Measurements from ENCODE around the gene GTF3C4.

GRCh38 chr9:132656299-132656698, 14.0 kb upstream of the GTF3C4 start:
- TF ChIP-seq CTCF (conservative IDR thresholded peaks at IDR 0.05; ENCODE audit: low read depth, low read length), result no peak
- TF ChIP-seq EZH2 (IDR thresholded peaks at IDR 0.05; ENCODE audit: borderline replicate concordance, low read depth, low read length, poor library complexity, severe bottlenecking), result no peak

Measured in A673 (cell line).